Measurements from ENCODE around the gene PRH2.

DNA sequence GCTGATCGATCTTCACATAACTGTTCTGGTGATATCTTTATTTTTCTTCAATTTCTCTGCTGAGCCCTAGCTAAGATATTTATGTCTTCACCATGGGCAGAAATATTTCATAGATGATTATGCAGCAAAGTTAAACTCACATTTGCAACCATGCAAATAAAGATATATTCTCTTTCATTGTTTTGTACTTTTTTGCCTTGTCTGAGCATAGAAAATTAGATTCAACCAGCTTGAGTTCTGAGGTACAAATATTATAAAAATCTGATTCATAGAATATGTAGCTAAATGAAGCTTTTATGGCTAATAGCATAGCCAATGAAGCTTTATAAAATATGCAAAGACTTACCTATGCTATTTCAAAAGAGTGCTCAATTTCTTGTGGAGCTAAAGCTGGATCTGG lies 19.6 kb upstream of the PRH2 start, which contains the start of gene TAS2R13:
- TF ChIP-seq, protein P1, sequence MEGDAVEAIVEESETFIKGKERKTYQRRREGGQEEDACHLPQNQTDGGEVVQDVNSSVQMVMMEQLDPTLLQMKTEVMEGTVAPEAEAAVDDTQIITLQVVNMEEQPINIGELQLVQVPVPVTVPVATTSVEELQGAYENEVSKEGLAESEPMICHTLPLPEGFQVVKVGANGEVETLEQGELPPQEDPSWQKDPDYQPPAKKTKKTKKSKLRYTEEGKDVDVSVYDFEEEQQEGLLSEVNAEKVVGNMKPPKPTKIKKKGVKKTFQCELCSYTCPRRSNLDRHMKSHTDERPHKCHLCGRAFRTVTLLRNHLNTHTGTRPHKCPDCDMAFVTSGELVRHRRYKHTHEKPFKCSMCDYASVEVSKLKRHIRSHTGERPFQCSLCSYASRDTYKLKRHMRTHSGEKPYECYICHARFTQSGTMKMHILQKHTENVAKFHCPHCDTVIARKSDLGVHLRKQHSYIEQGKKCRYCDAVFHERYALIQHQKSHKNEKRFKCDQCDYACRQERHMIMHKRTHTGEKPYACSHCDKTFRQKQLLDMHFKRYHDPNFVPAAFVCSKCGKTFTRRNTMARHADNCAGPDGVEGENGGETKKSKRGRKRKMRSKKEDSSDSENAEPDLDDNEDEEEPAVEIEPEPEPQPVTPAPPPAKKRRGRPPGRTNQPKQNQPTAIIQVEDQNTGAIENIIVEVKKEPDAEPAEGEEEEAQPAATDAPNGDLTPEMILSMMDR (IDR thresholded peaks at IDR 0.05 in 2 of 3, conservative IDR thresholded peaks at IDR 0.05 in 1 of 3; ENCODE audit: insufficient read depth in 2 of 3, low read depth in 1 of 3, low read length in 3 of 3) = no peak
- no peak for TF ChIP-seq KAT8 (IDR thresholded peaks at IDR 0.05; ENCODE audit: low read depth)
- TF ChIP-seq NR2C2 (CRISPR knock-in tag; IDR thresholded peaks at IDR 0.05) = no peak
- no peak for TF ChIP-seq NR2C2 (tag; IDR thresholded peaks at IDR 0.05)
- TF ChIP-seq, protein P2, sequence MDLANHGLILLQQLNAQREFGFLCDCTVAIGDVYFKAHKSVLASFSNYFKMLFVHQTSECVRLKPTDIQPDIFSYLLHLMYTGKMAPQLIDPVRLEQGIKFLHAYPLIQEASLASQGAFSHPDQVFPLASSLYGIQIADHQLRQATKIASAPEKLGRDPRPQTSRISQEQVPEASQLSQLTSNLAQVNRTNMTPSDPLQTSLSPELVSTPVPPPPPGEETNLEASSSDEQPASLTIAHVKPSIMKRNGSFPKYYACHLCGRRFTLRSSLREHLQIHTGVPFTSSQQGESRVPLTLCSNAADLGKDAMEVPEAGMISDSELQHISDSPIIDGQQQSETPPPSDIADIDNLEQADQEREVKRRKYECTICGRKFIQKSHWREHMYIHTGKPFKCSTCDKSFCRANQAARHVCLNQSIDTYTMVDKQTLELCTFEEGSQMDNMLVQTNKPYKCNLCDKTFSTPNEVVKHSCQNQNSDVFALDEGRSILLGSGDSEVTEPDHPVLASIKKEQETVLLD (IDR thresholded peaks at IDR 0.05) = no peak
- TF ChIP-seq ZNF316 (IDR thresholded peaks at IDR 0.05) = no peak
- TF ChIP-seq SIN3B (IDR thresholded peaks at IDR 0.05; ENCODE audit: low read depth) = no peak
- no peak for TF ChIP-seq SETDB1 (IDR thresholded peaks at IDR 0.05; ENCODE audit: low read length)
- TF ChIP-seq ZNF75A (CRISPR knock-in tag; IDR thresholded peaks at IDR 0.05) = no peak
- TF ChIP-seq NR2F6 (CRISPR knock-in tag; IDR thresholded peaks at IDR 0.05) = no peak
- no peak for TF ChIP-seq KDM1A (IDR thresholded peaks at IDR 0.05)
- TF ChIP-seq, protein P3, sequence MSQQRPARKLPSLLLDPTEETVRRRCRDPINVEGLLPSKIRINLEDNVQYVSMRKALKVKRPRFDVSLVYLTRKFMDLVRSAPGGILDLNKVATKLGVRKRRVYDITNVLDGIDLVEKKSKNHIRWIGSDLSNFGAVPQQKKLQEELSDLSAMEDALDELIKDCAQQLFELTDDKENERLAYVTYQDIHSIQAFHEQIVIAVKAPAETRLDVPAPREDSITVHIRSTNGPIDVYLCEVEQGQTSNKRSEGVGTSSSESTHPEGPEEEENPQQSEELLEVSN (IDR thresholded peaks at IDR 0.05; ENCODE audit: borderline replicate concordance in 1 of 2, extremely low read depth in 1 of 2, insufficient read depth in 1 of 2, insufficient read length in 1 of 2, low read depth in 1 of 2, low read length in 1 of 2, poor library complexity in 1 of 2, severe bottlenecking in 1 of 2) = no peak
- no peak for TF ChIP-seq FOXA1 (IDR thresholded peaks at IDR 0.05; ENCODE audit: borderline replicate concordance)

Data from K562 (cell line).